K562 (cell line): ENCODE results near the gene USP31. TPM values are rescaled to one million over a fixed set of nuclear protein-coding genes. Genes with fewer than 3 reads are reported as not detected.

Experiments
- ATAC-seq: fragments of 200-7000 bp; cut with Tn5 transposase; 3 replicates; pipeline ENCODE4 v1.9.1; 2020; ENCODE audit warnings: moderate library complexity
- BruUV-seq: library from RNA; stranded (reverse); fragments of 400-500 nt; replicated peaks from 2 replicates; lab custom pipeline; 2021; lab: Mats Ljungman, UMichigan
- CTCF ChIA-PET: fragments of 300-600 bp; formaldehyde crosslinking; extraction: SDS; loops from one replicate; lab custom pipeline; 2021; ENCODE audit warnings: low intra/inter-chr PET ratio; lab: Yijun Ruan, JAX
- POLR2A ChIA-PET: fragments of 300-600, 350-650 bp; sonication (Branson Sonifier 250); formaldehyde crosslinking; extraction: SDS; loops from one replicate; lab custom pipeline; 2021; ENCODE audit warnings: antibody characterized with exemption, inconsistent platforms; lab: Yijun Ruan, JAX
- DNase-seq, 4 experiments: peaks; one replicate each; pipeline versions ENCODE4 v3.0.0 to v3.0.0-alpha.2; 2011 to 2018; ENCODE audit warnings: low spot score in 3 of 4, mixed read lengths in 3 of 4; ENCODE audit errors: extremely low read depth in 1 of 4
- FAIRE-seq: peaks from 2 replicates; lab custom pipeline; 2011; peaks lifted over from hg19 to GRCh38; lab: Jason Lieb, UNC
- H2AFZ ChIP-seq: 2 replicates; pipeline ENCODE4 v1.6.0; 2011; ENCODE audit warnings: low read depth, low read length, control low read depth, inconsistent platforms
- H3K27ac ChIP-seq: fragments of 200-600 bp; 3 replicates; pipeline ENCODE4 v1.8.0; 2011; ENCODE audit warnings: low read depth, mild to moderate bottlenecking, control low read depth, inconsistent platforms, low read length, moderate library complexity, mixed read lengths; ENCODE audit errors: extremely low read depth
- H3K27me3 ChIP-seq, 2 experiments: fragments of 300-600 bp in 1 of 2; 2 replicates in 1 of 2; 3 replicates in 1 of 2; pipeline versions ENCODE4 v1.6.0 to v1.8.0; 2011; ENCODE audit warnings: inconsistent platforms in 2 of 2, low read length in 2 of 2, mild to moderate bottlenecking in 1 of 2, mixed read lengths in 1 of 2, moderate library complexity in 1 of 2; ENCODE audit not compliant: control insufficient read depth in 2 of 2, insufficient read depth in 2 of 2
- H3K36me3 ChIP-seq: fragments of 300-600 bp; 3 replicates; pipeline ENCODE4 v1.8.0; 2011; ENCODE audit warnings: mild to moderate bottlenecking, low read length, inconsistent platforms; ENCODE audit not compliant: control insufficient read depth, insufficient read depth
- H3K4me1 ChIP-seq, 2 experiments: fragments of 200-600 bp in 1 of 2; replicated peaks in 1 of 2; 2 replicates in 1 of 2; 3 replicates in 1 of 2; pipeline versions ENCODE4 v1.5.1 to v1.8.0; 2011; ENCODE audit warnings: inconsistent platforms in 2 of 2, low read length in 2 of 2, mild to moderate bottlenecking in 1 of 2, mixed read lengths in 1 of 2, moderate library complexity in 1 of 2; ENCODE audit not compliant: control insufficient read depth in 2 of 2, insufficient read depth in 2 of 2
- H3K4me2 ChIP-seq: 2 replicates; pipeline ENCODE4 v1.6.1; 2011; ENCODE audit warnings: low read length, control low read depth, inconsistent platforms, mixed read lengths; ENCODE audit not compliant: insufficient read depth
- H3K4me3 ChIP-seq: fragments of 200-600 bp; sonication (generic), shearing (Covaris generic); 2 replicates; pipeline ENCODE4 v1.5.1; 2016; ENCODE audit warnings: control low read depth, inconsistent platforms
- H3K79me2 ChIP-seq: fragments of 200-600 bp; 3 replicates; pipeline ENCODE4 v1.8.0; 2011; ENCODE audit warnings: low read length, inconsistent platforms; ENCODE audit not compliant: control insufficient read depth, insufficient read depth
- H3K9ac ChIP-seq, 2 experiments: 2 replicates each; pipeline versions ENCODE4 v1.6.0 to v1.6.1; 2011; ENCODE audit warnings: low read depth in 2 of 2, low read length in 2 of 2, control low read depth in 1 of 2, inconsistent platforms in 1 of 2, mild to moderate bottlenecking in 1 of 2, mixed read lengths in 1 of 2; ENCODE audit not compliant: insufficient read depth in 1 of 2
- H3K9me1 ChIP-seq: one replicate; pipeline ENCODE4 v1.6.0; 2011; ENCODE audit warnings: inconsistent platforms, mild to moderate bottlenecking, low read length, moderate library complexity; ENCODE audit not compliant: control insufficient read depth, insufficient read depth
- H3K9me3 ChIP-seq: replicated peaks from 2 replicates; pipeline ENCODE4 v1.5.1; 2011; ENCODE audit warnings: low read depth, low read length, inconsistent platforms; ENCODE audit not compliant: control insufficient read depth, insufficient read depth
- H4K20me1 ChIP-seq: replicated peaks from 2 replicates; pipeline ENCODE4 v1.6.1; 2011; ENCODE audit warnings: low read length, inconsistent platforms, mixed read lengths; ENCODE audit not compliant: control insufficient read depth, insufficient read depth
- CC2D1A ChIP-seq: fragments of 450-650 bp; IDR thresholded peaks from 2 replicates; pipeline ENCODE4 v1.6.1; 2017; ENCODE audit warnings: mild to moderate bottlenecking
- EP300 ChIP-seq: IDR thresholded peaks from 2 replicates; pipeline ENCODE4 v1.6.1; 2012; ENCODE audit warnings: low read length, improper control_type of control experiment
- GATAD2B ChIP-seq: fragments of 450-650 bp; IDR thresholded peaks from 2 replicates; pipeline ENCODE4 v1.6.1; 2017; ENCODE audit warnings: mild to moderate bottlenecking, borderline replicate concordance
- NEUROD1 ChIP-seq: fragments of 150-350 bp; IDR thresholded peaks from 2 replicates; pipeline ENCODE4 v1.6.1; 2014; ENCODE audit warnings: borderline replicate concordance, low read length, low read depth; ENCODE audit not compliant: partially characterized antibody
- NR2C1 ChIP-seq, 2 experiments: fragments of 450-650 bp; IDR thresholded peaks; 2 replicates each; pipeline ENCODE4 v1.6.1; 2017; ENCODE audit warnings: mild to moderate bottlenecking in 2 of 2, antibody characterized with exemption in 1 of 2, inconsistent platforms in 1 of 2, missing compliant biosample characterization in 1 of 2, missing genetic modification characterization in 1 of 2
- NR4A1 ChIP-seq, 2 experiments: fragments of 250-450 bp in 1 of 2; fragments of 450-650 bp in 1 of 2; sonication (Bioruptor Pico) in 1 of 2; IDR thresholded peaks; 2 replicates each; pipeline versions ENCODE4 v1.4.0 to v1.6.1; 2016 to 2020; ENCODE audit warnings: mild to moderate bottlenecking in 2 of 2, missing compliant biosample characterization in 1 of 2, missing genetic modification characterization in 1 of 2, moderate library complexity in 1 of 2
- PPARD ChIP-seq: fragments of 250-450 bp; sonication (Bioruptor Pico); IDR thresholded peaks from 2 replicates; pipeline ENCODE4 v1.8.0; 2022; ENCODE audit warnings: inconsistent platforms, mild to moderate bottlenecking, moderate library complexity
- PRMT5 ChIP-seq: sonication (generic); formaldehyde crosslinking; IDR thresholded peaks from 2 replicates; pipeline ENCODE4 v1.5.0; 2020; ENCODE audit warnings: missing genetic modification reagents
- SAFB2 ChIP-seq: fragments of 200-400 bp; formaldehyde crosslinking; IDR thresholded peaks from 2 replicates; pipeline ENCODE4 v1.6.1; 2018; ENCODE audit warnings: borderline replicate concordance, low read length, low read depth, moderate library complexity; ENCODE audit not compliant: severe bottlenecking
- ZNF318 ChIP-seq, 2 experiments: fragments of 450-650 bp; IDR thresholded peaks; 2 replicates each; pipeline ENCODE4 v1.6.1; 2016; ENCODE audit warnings: mild to moderate bottlenecking in 2 of 2, borderline replicate concordance in 1 of 2, low read depth in 1 of 2, moderate library complexity in 1 of 2
- ZNF699 ChIP-seq: fragments of 250-450 bp; sonication (Bioruptor Pico); IDR thresholded peaks from 2 replicates; pipeline ENCODE4 v1.8.0; 2021; ENCODE audit warnings: mild to moderate bottlenecking, moderate library complexity; ENCODE audit not compliant: insufficient replicate concordance
- WGBS: fragments of 100-300 bp; shearing (Covaris generic); methylation state at CpG from one replicate; pipeline ENCODE4 v1.1.6; 2016; ENCODE audit warnings: low coverage, mixed read lengths; ENCODE audit not compliant: insufficient coverage; ENCODE audit errors: missing lambda C conversion rate; 5-methylcytosine and 5-hydroxymethylcytosine counted together
- in situ Hi-C: fragments of 300-500 bp; cut with MboI; formaldehyde crosslinking; loops from 4 replicates; pipeline ENCODE4 v1.15.0; 2018; ENCODE audit warnings: inconsistent platforms, mixed read lengths
- intact Hi-C: fragments of 100-400 bp; cut with micrococcal nuclease; formaldehyde crosslinking; loops from 2 replicates; pipeline ENCODE4 v1.14.2; 2022
- polyA plus RNA-seq, 8 experiments: library from polyadenylated mRNA; depleted of rRNA in 4 of 8; stranded (reverse) in 5 of 8; unstranded in 3 of 8; fragments of >200 nt; fragmentation: Nextera tagmentation in 2 of 8; fragmentation: Illumina TruSeq in 1 of 8; extraction: Ambion mirVana in 2 of 8; extraction: Trizol in 1 of 8; gene quantifications; 2 replicates each; pipeline versions ENCODE4 v1.2.1 to v1.2.3, GENCODE V29; 2011 to 2014; ENCODE audit warnings: inconsistent platforms in 1 of 8, missing spikeins in 1 of 8
- total RNA-seq, 7 experiments: library from RNA; depleted of rRNA in 6 of 7; stranded (reverse); fragments of >200 nt in 6 of 7; fragmentation: Illumina TruSeq in 2 of 7; extraction: Trizol in 2 of 7; gene quantifications; 2 replicates each; pipeline versions ENCODE4 v1.2.1 to v1.2.3, GENCODE V29; 2011 to 2021; ENCODE audit warnings: low replicate concordance in 1 of 7
- TF ChIP-seq, protein P1 (sequence below): fragments of 250-450 bp; sonication (Bioruptor Pico); IDR thresholded peaks from 2 replicates; pipeline ENCODE4 v1.4.0; 2020; ENCODE audit warnings: borderline replicate concordance

USP31 gene
- total and polyA plus RNA-seq, 9 of the 15 experiments (the other 6 are each of a cell fraction or from before 2014, with no cell fraction given), result 0.56 to 4.9 (median 2.9) TPM

DNA sequence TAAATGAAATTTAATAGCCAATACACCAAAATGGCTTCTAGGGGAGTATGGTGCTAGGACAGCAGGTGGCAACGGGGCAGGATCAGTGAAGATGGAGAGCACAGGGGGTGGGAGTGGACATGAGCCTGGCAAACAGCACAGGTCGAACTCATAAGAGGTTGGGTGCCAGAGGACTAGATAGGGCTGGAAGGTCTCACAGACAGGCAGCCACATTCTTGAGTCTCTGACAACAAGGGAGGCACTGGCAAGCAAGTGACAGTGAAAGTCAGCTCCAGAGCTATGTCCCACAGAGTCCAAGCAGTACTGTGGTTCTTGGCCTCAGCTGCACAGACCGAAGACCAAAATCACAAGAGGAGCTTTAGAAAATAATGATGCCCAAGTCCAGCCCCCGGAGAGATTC is 61.2 kb downstream of the USP31 start (continued):
- TF ChIP-seq PRMT5 (CRISPR knock-in tag), result no peak
- TF ChIP-seq PPARD (CRISPR knock-in tag), result no peak
- no peak for TF ChIP-seq CC2D1A
- TF ChIP-seq NR4A1 (CRISPR knock-in tag; IDR thresholded peaks at IDR 0.05), result no peak
- TF ChIP-seq NR4A1 (tag; IDR thresholded peaks at IDR 0.05), result no peak
- TF ChIP-seq NEUROD1, result no peak
- no peak for TF ChIP-seq EP300
- TF ChIP-seq SAFB2, result no peak

DNA sequence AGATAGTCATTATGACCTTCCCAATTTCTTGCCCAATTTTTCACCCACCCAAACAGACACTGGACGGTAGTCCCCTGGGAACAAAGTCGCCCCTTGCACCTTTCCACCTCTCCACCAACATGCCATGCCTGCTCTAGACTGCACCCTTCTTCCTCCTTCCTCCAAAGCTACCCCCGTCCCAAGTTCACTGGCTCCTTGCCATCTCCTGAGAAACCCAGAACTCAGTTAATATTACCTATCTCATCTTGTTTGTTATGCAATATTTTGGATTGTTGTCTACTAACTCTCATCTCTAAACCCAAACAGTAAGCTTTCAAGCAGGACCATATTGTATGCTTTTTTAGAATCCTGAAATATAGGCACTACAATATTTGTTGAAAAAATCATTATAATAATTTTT is 63.3 kb downstream of the USP31 start:
- Histone ChIP-seq H3K27me3 (no peaks in the 10 kb centered on the region), H3K4me1 (no peaks in the 10 kb centered on the region; a peak in 1 of 5 replicates), H3K4me3 (no peak overlapping the region), H3K9me3 (no peaks in the 10 kb centered on the region), H3K9me1 (no peaks in the 10 kb centered on the region), H3K79me2 (no peaks in the 10 kb centered on the region), H3K9ac (no peak overlapping the region), H3K4me2 (no peak overlapping the region), H2AFZ (no peak overlapping the region), H4K20me1 (no peaks in the 10 kb centered on the region), H3K36me3 (peaks cover 8% of the 10 kb centered on the region; the same call in 2 of the 3 replicates), H3K27ac (no peak overlapping the region)
- ChIA-PET POLR2A (no interaction called here), CTCF (no interaction called here)
- in situ Hi-C loops (no loop called here), intact Hi-C loops (no loop called here)
- no peak for FAIRE-seq
- DNase-seq, result no peak
- BruUV-seq, result no TSS peak
- 51% methylated on average over 3 of the region's 3 CpGs for WGBS
- no peak for ATAC-seq
- TF ChIP-seq NR2C1 (IDR thresholded peaks at IDR 0.05), result no peak
- TF ChIP-seq NR2C1 (tag; IDR thresholded peaks at IDR 0.05), result no peak
- TF ChIP-seq, protein P1, sequence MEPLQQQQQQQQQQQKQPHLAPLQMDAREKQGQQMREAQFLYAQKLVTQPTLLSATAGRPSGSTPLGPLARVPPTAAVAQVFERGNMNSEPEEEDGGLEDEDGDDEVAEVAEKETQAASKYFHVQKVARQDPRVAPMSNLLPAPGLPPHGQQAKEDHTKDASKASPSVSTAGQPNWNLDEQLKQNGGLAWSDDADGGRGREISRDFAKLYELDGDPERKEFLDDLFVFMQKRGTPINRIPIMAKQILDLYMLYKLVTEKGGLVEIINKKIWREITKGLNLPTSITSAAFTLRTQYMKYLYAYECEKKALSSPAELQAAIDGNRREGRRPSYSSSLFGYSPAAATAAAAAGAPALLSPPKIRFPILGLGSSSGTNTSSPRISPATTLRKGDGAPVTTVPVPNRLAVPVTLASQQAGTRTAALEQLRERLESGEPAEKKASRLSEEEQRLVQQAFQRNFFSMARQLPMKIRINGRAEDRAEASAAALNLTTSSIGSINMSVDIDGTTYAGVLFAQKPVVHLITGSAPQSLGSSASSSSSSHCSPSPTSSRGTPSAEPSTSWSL, result no peak
- no peak for TF ChIP-seq ZNF699
- no peak for TF ChIP-seq ZNF318 (IDR thresholded peaks at IDR 0.05; ENCODE audit: borderline replicate concordance in 1 of 2, low read depth in 1 of 2)
- TF ChIP-seq GATAD2B, result no peak
